ENCODE results near the gene RNH1.

RNH1 gene

DNA sequence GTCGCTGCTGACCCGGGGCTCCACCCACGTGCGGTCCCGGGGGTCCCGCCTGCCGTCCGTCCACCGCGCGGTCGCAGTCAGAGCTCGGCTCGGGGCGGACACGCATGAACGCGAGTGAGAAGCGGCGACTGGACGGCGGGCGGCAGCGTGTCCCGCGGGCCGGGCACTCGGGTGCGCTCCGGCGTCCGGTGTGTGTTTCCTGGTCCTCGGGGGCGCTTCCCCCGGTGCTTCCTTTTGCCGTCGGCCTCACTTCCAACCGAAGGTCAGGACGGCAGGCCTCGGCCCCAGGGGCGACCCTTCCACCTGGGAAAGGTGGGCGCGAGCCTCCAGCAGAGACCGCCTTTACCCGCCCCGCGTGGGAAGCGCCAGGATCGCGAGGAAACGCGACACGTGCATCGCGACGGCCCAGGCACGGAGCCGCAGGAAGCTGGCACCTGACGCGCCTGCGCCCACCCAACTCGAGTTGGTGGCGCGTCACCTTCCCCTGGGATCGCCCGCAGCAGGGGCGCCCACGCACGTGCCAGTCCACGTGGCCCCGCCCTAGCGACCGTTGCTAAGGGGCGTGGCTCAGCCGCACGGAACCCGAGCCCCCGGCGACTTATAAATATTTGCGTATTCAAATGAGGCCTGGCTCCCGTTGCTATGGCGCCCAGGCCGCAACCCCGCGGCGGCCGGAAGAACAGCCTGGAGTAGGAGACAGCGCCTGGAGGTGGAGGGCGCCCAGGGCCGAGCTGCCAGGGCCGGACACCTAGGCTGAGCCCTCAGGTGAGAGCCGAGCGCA lies 30.0 kb upstream of the RNH1 start, which contains the start of gene LRRC56:
Gene LRRC56, plus strand, starts transcription at position 687 of the 781 bp plus-strand sequence. CDS start 3,158 bp downstream, outside the sequence.
- peak; percentile 89 for DNase-seq

DNA sequence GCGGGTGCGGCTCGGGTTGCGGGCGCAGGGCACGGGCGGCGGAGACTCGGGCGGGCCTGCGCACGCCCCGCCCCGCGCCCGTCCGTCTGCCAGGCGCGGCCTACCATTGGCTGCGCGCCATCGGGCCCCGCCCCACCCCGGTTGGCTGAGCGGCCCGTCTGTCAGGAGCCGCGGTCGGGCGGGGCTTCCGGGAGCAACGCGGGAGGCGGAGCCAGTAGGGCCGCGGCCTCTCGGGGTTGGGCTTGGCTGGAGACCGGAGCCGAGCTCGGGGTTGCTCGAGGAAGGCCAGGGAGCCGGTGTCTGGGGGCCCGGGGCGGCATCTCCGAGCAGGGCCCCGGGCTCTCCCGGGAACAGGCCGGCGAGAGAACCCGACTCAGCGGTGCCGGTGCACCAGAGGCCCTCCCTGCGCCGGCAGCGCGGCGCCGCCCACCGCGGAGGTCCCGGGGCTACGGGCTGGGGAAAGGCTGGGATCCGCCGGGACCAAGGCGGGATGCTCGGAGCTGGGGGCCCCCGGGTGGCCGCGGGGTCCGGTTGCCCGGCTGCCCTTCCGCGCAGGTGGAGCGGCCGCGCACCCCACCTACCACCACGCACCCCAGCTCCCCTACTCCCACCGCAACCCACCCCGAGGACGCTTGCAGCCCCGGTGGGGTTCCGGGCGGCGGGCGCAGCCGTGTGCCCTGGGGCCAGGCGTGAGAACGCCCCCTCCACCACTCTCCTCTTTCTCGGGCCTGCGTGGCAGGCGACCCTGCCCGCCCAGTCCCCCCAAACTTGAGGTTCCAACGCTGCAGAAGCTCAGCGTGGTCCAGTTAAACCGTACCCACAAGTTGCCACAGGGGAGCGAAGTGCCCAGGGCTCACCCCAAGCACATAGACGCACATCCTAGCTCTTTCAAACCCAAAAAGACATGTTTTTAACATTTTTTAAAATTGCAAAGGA lies 28.7 kb upstream of the RNH1 start, which contains the start of gene HRAS:
Gene HRAS, minus strand, starts transcription at position 58 of the 936 bp plus-strand sequence.
- peak; percentile 96 for DNase-seq

GRCh38 chr11:535210-535518 lies 28.1 kb upstream of the RNH1 start:
- DNase-seq: no peak

- no peak for DNase-seq
Observed at GRCh38 chr11:534396-535209, 27.6 kb upstream of the RNH1 start.

GRCh38 chr11:533586-534395 lies 26.7 kb upstream of the RNH1 start:
- DNase-seq: no peak

- DNase-seq: no peak
Observed at GRCh38 chr11:532986-533585, 26.0 kb upstream of the RNH1 start.

GRCh38 chr11:532527-532985 lies 25.5 kb upstream of the RNH1 start:
- DNase-seq: no peak

GRCh38 chr11:531919-532526 lies 25.0 kb upstream of the RNH1 start:
- DNase-seq: no peak

- no peak for DNase-seq
Observed at GRCh38 chr11:530960-531831, 24.2 kb upstream of the RNH1 start.

DNA sequence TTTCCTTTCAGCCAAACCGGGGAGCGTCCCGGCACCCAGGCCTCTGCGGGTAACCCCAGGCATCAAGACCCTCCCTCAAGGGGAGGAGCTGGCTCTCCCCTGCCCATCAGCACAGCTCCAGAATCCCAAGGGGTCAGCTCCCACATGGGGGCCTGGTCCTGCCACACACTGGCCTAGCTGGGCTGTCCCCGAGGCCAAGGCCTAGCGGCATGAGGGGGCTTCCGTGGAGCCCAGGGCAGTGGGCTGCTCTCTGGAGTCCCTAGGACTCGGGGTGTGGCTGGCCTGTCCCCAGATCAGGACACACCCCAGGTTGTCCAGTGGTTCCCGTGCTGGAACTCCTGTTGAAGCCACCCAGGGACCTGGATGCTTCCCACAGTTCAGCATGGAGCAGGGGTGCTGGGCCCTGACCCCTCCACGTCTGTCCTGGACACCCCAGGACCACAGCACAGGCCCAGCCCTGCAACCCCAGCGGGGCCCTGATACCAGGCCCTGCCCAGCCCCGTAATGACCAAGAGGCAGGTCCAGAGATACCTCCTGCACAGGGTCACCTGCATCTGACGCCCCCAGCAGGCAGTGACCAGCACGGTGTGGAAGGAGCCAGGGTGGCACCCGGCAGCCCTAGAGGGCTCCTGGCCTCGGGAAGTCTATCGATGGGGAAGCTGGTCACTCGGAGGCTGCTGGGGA lies 22.8 kb upstream of the RNH1 start:
- DNase-seq: no peak

- DNase-seq: no peak
Observed at GRCh38 chr11:528815-529727, 22.0 kb upstream of the RNH1 start.

DNA sequence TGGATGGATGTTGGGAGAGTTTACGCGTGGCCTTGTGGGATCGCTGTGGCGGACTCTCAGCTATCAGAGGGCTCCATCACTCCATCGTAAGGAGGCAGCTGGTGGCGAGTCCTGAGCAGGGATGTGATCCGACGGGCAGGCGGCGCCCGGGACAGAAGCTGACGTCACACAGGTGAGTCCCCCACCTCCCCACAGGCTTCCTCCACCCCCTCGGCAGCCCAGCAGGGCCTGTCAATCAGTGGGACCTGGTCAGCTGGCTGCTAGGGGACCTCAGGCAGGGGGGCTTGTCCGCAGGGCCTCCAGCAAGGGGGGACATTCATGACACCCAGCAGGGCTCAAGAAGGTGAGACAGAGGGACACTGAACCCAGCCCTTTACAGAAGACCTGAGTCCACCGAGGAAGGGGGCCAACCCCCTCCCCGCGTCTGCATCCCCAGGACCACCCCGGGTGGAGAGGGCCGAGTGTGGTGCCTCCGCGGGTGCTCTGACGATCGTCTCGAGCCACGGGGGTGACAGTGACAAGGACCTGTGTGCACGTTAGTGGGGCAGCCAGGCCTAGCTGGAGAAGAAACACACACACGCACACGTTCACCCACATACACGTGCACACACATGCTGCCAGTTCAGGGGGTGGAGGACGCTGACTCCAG lies 21.2 kb upstream of the RNH1 start:
- no peak for DNase-seq

DNA sequence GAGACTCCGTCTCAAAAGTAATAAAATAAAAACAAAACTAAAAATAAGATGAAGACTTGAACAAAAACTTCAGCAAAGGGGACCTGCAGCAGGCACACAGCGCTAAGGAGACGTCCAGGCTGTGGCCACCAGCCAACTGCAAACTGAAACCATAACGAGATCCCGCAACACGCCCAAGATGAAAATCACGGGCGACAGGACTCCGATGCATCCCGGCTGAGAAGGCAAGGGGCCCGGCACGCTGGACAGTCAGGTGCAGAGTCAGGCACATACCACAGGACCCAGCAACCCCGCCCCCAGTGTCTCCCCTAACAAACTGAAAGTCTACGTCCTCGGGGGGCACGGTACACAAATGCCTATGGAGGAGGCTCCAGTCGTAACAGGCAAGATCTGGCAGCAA lies 19.1 kb upstream of the RNH1 start:
- no peak for DNase-seq

DNA sequence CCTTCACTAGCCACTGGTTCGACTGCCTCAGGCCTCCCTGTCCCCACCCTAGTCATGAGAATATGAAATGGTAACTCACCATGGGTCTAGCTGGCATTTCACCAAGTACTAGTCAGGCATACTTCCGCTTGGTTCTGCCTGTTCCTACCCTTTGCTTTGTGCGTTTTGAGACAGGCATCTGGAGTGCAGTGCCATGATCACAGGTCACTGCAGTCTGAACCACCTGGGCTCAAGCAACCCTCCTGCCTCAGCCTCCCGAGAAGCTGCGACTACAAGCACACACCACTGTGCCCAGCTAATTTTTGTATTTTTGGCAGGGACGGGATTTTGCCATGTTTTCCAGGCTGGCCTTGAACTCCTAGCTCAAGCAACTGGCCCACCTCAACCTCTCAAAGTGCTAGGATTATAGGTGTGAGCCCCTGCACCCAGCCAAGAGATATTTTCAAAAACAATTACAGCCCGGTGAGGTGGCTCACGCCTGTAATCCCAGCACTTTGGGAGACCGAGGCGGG lies 14.2 kb upstream of the RNH1 start:
- DNase-seq: no peak

GRCh38 chr11:520428-521176 lies 13.6 kb upstream of the RNH1 start:
- DNase-seq: no peak

DNA sequence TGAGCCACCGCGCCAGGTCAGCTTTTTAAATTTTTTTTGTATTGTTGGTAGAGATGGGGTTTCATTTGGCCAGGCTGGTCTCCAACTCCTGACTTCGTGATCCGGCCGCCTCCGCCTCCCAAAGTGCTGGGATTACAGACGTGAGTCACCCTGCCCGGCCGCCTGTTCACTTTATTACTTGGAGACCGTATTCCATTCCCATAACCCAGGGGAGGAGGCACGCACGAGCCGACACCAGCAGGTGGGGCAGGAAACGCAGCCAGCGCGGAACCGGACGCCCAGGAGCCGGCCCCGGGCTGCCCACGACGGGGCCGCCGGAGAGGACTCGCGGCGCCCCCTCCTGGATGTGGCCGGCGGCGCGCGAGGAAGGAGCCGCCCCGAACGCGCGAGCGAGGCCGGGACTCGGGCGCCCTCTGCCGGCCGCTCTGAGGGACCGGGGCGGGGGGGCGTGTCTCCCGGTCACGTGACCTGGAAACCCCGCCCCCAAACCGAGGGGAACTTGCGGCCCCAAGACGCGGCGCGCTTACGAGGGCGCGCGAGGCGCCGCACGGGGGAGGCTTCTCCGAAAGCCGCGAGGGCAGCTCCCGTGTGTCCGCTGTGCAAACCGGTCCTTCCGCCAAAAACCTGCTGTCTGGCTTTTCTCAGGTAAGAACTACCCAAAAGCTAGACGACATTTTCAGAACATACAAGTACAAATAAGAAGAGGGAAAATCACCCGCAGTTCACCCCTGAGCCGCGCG lies 11.6 kb upstream of the RNH1 start:
- peak; percentile 77 for DNase-seq

Data from central memory CD4-positive, alpha-beta T cell (primary cell).